Esophagus squamous epithelium (tissue), 4 donors: ENCODE measurements around the gene NTNG2.

ENCODE experiments used
- CTCF ChIP-seq, 6 experiments: fragments of 450-650 bp in 4 of 6; fragments of 200-600 bp in 2 of 6; sonication (generic) in 2 of 6; IDR thresholded peaks; one replicate each; pipeline ENCODE4 v1.5.1; 2016 to 2019; ENCODE audit warnings: antibody characterized with exemption in 6 of 6, mild to moderate bottlenecking in 4 of 6, moderate library complexity in 4 of 6
- POLR2A ChIP-seq, 4 donors: fragments of 450-650 bp; IDR thresholded peaks; one replicate each; pipeline ENCODE4 v1.6.1; 2017; ENCODE audit warnings: antibody characterized with exemption in 4 of 4, mild to moderate bottlenecking in 4 of 4, moderate library complexity in 3 of 4

GRCh38 chr9:132147839-132148238 is 14.0 kb upstream of the NTNG2 start:
- TF ChIP-seq CTCF (IDR thresholded peaks at IDR 0.05) (no peak), POLR2A (IDR thresholded peaks at IDR 0.05) (no peak)
